Uterus (tissue), 2 donors: Measurements from ENCODE around the gene RBMS1.

Experiments used
- CTCF ChIP-seq, 4 experiments: fragments of 200-600 bp in 2 of 4; fragments of 450-650 bp in 2 of 4; sonication (generic) in 2 of 4; IDR thresholded peaks; one replicate each; pipeline ENCODE4 v1.5.1; 2016 to 2019; ENCODE audit warnings: antibody characterized with exemption in 4 of 4, mild to moderate bottlenecking in 2 of 4, moderate library complexity in 1 of 4
- POLR2A ChIP-seq, 2 donors: fragments of 450-650 bp; IDR thresholded peaks; one replicate each; pipeline ENCODE4 v1.6.1; 2016; ENCODE audit warnings: antibody characterized with exemption in 2 of 2, mild to moderate bottlenecking in 1 of 2, moderate library complexity in 1 of 2

- TF ChIP-seq CTCF (IDR thresholded peaks at IDR 0.05): no peak
- TF ChIP-seq POLR2A (IDR thresholded peaks at IDR 0.05): no peak
Observed at GRCh38 chr2:160499865-160500264, 6.3 kb upstream of the RBMS1 start.
